DND-41 (cell line): ENCODE measurements around the gene CRY1.

ENCODE experiments used
- EZH2 ChIP-seq: IDR thresholded peaks from 3 replicates; pipeline ENCODE4 v1.6.1; 2012; ENCODE audit warnings: borderline replicate concordance, low read depth, mild to moderate bottlenecking, moderate library complexity, low read length, inconsistent platforms; ENCODE audit not compliant: severe bottlenecking
- TF ChIP-seq, protein P1 (sequence below): IDR thresholded peaks from 2 replicates; pipeline ENCODE4 v1.5.1; 2012; ENCODE audit warnings: borderline replicate concordance, low read length, moderate library complexity, mild to moderate bottlenecking; ENCODE audit not compliant: poor library complexity, severe bottlenecking; ENCODE audit errors: extremely low read depth

DNA sequence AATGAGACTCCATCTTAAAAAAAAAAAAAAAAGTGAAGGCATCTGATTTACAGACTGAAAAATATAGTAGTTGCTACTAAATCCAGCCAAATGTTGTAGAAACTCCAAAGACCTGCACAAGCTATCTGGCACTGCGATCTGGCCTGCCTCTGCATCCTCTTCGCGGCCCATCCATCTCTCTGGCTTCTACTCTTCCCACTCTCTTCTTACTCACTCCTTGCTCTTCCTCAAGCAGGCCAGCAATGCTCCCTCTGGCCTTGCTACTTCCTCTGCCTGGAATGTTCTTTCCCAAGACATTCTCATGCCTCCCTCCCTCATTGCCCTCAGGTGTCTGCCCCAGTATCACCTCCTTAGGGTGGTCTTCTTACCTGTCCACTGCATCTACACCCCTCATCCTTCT, 9.7 kb upstream of the CRY1 start:
- TF ChIP-seq, protein P1, sequence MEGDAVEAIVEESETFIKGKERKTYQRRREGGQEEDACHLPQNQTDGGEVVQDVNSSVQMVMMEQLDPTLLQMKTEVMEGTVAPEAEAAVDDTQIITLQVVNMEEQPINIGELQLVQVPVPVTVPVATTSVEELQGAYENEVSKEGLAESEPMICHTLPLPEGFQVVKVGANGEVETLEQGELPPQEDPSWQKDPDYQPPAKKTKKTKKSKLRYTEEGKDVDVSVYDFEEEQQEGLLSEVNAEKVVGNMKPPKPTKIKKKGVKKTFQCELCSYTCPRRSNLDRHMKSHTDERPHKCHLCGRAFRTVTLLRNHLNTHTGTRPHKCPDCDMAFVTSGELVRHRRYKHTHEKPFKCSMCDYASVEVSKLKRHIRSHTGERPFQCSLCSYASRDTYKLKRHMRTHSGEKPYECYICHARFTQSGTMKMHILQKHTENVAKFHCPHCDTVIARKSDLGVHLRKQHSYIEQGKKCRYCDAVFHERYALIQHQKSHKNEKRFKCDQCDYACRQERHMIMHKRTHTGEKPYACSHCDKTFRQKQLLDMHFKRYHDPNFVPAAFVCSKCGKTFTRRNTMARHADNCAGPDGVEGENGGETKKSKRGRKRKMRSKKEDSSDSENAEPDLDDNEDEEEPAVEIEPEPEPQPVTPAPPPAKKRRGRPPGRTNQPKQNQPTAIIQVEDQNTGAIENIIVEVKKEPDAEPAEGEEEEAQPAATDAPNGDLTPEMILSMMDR = no peak
- TF ChIP-seq EZH2 = no peak
